OCI-LY1 (cell line): ENCODE data around the gene CIAO3.

ENCODE experiments used
- H2AFZ ChIP-seq: fragments of 200-600 bp; sonication (generic), shearing (Covaris generic); 2 replicates; pipeline ENCODE4 v1.6.0; 2014; ENCODE audit warnings: antibody characterized with exemption, mild to moderate bottlenecking, low read length
- H3F3A ChIP-seq: fragments of 200-600 bp; sonication (generic), shearing (Covaris generic); 2 replicates; pipeline ENCODE4 v1.6.0; 2014; ENCODE audit warnings: mild to moderate bottlenecking, antibody characterized with exemption, low read length, moderate library complexity; ENCODE audit not compliant: insufficient read depth
- H3K27ac ChIP-seq: fragments of 200-600 bp; sonication (generic); 2 replicates; pipeline ENCODE4 v1.5.1; 2014; ENCODE audit warnings: low read length, mixed run types, mild to moderate bottlenecking, low read depth; ENCODE audit not compliant: poor library complexity, severe bottlenecking
- H3K27me3 ChIP-seq: fragments of 200-600 bp; sonication (generic); 2 replicates; pipeline ENCODE4 v1.6.0; 2014; ENCODE audit warnings: antibody characterized with exemption, mild to moderate bottlenecking, low read length, moderate library complexity; ENCODE audit not compliant: insufficient read depth
- H3K36me3 ChIP-seq: fragments of 200-600 bp; sonication (generic); 2 replicates; pipeline ENCODE4 v1.6.1; 2014; ENCODE audit warnings: mild to moderate bottlenecking, antibody characterized with exemption, low read length, moderate library complexity, mixed read lengths; ENCODE audit not compliant: insufficient read depth
- H3K4me1 ChIP-seq: fragments of 200-600 bp; sonication (generic); 2 replicates; pipeline ENCODE4 v1.5.1; 2014; ENCODE audit warnings: mild to moderate bottlenecking, low read length, moderate library complexity; ENCODE audit not compliant: insufficient read depth, severe bottlenecking
- H3K4me2 ChIP-seq: fragments of 200-600 bp; sonication (generic), shearing (Covaris generic); 2 replicates; pipeline ENCODE4 v1.6.1; 2014; ENCODE audit warnings: low read length
- H3K4me3 ChIP-seq: fragments of 200-600 bp; sonication (generic); 2 replicates; pipeline ENCODE4 v1.5.1; 2014; ENCODE audit warnings: low read length, low read depth, mild to moderate bottlenecking, mixed read lengths; ENCODE audit not compliant: poor library complexity, severe bottlenecking
- H3K79me2 ChIP-seq: fragments of 200-600 bp; shearing (Covaris generic); 2 replicates; pipeline ENCODE4 v1.6.1; 2016; ENCODE audit warnings: mixed run types, low read length, mixed read lengths; ENCODE audit not compliant: insufficient read depth
- H3K9ac ChIP-seq: fragments of 200-600 bp; sonication (generic), shearing (Covaris generic); 2 replicates; pipeline ENCODE4 v1.6.1; 2014; ENCODE audit warnings: mild to moderate bottlenecking, low read length, mixed read lengths
- H3K9me2 ChIP-seq: fragments of 200-600 bp; sonication (generic), shearing (Covaris generic); 2 replicates; pipeline ENCODE4 v1.6.1; 2014; ENCODE audit warnings: low read depth, mild to moderate bottlenecking, low read length, mixed read lengths
- H3K9me3 ChIP-seq: fragments of 200-600 bp; shearing (Covaris generic); 2 replicates; pipeline ENCODE4 v1.6.1; 2014; ENCODE audit warnings: low read length, mixed read lengths
- H4K20me1 ChIP-seq: fragments of 200-600 bp; sonication (generic), shearing (Covaris generic); 2 replicates; pipeline ENCODE4 v1.6.0; 2016; ENCODE audit warnings: mild to moderate bottlenecking, low read length; ENCODE audit not compliant: insufficient read depth
- CTCF ChIP-seq: fragments of 200-600 bp; sonication (generic), shearing (Covaris generic); IDR thresholded peaks from 2 replicates; pipeline ENCODE4 v1.5.1; 2017; ENCODE audit warnings: mild to moderate bottlenecking, antibody characterized with exemption, low read length, moderate library complexity, mixed read lengths
- EZH2 ChIP-seq: fragments of 200-600 bp; sonication (generic), shearing (Covaris generic); IDR thresholded peaks from 2 replicates; pipeline ENCODE4 v1.8.0; 2017; ENCODE audit warnings: borderline replicate concordance, mixed run types, mild to moderate bottlenecking, antibody characterized with exemption, low read length, moderate library complexity, mixed read lengths

Gene CIAO3

GRCh38 chr16:768428-768827 is 27.6 kb upstream of the CIAO3 start:
- no peaks in the 10 kb centered on the region for H3K9me2 ChIP-seq
- H3K9me3 ChIP-seq = no peaks in the 10 kb centered on the region
- H3F3A ChIP-seq = no peaks in the 10 kb centered on the region
- H3K36me3 ChIP-seq = no peaks in the 10 kb centered on the region
- no peak overlapping the region for H3K4me3 ChIP-seq
- no peaks in the 10 kb centered on the region for H3K4me1 ChIP-seq
- no peaks in the 10 kb centered on the region for H4K20me1 ChIP-seq
- no peaks in the 10 kb centered on the region for H3K27me3 ChIP-seq
- H2AFZ ChIP-seq = no peak overlapping the region
- H3K9ac ChIP-seq = no peak overlapping the region
- no peak overlapping the region for H3K27ac ChIP-seq
- H3K4me2 ChIP-seq = no peak overlapping the region
- H3K79me2 ChIP-seq = no peaks in the 10 kb centered on the region
- TF ChIP-seq CTCF (no peak), EZH2 (no peak)

GRCh38 chr16:767743-768235 is 27.0 kb upstream of the CIAO3 start:
- Histone ChIP-seq H3K79me2 (no peaks in the 10 kb centered on the region), H3K4me3 (no peak overlapping the region), H3K9ac (no peak overlapping the region), H2AFZ (no peak overlapping the region), H3K27ac (no peak overlapping the region), H3K4me2 (no peak overlapping the region), H3K36me3 (no peaks in the 10 kb centered on the region), H3K4me1 (no peaks in the 10 kb centered on the region), H3F3A (no peaks in the 10 kb centered on the region), H3K27me3 (no peaks in the 10 kb centered on the region), H3K9me2 (no peaks in the 10 kb centered on the region), H4K20me1 (no peaks in the 10 kb centered on the region), H3K9me3 (no peaks in the 10 kb centered on the region)
- no peak for TF ChIP-seq EZH2
- no peak for TF ChIP-seq CTCF

GRCh38 chr16:766820-767640 is 26.2 kb upstream of the CIAO3 start:
- Histone ChIP-seq H3K9me2 (no peaks in the 10 kb centered on the region), H3F3A (no peaks in the 10 kb centered on the region), H3K4me1 (no peaks in the 10 kb centered on the region), H3K36me3 (no peaks in the 10 kb centered on the region), H3K4me3 (no peak overlapping the region), H3K4me2 (no peak overlapping the region), H3K9ac (no peak overlapping the region), H3K9me3 (no peaks in the 10 kb centered on the region), H4K20me1 (no peaks in the 10 kb centered on the region), H3K79me2 (no peaks in the 10 kb centered on the region), H3K27ac (no peak overlapping the region), H3K27me3 (no peaks in the 10 kb centered on the region), H2AFZ (no peak overlapping the region)
- TF ChIP-seq CTCF (no peak), EZH2 (no peak)
